Brain microvascular endothelial cell (primary cell): ENCODE results near the gene TRIM32.
A peak's percentile ranks its signal among the peaks of the same experiment; 100 is the strongest.

Experiments used
- DNase-seq: peaks from one replicate; pipeline ENCODE4 v3.0.0-alpha.2; 2020
- H3K27ac ChIP-seq: fragments of 250-450 bp; sonication (Bioruptor Pico); 2 replicates; pipeline ENCODE4 v1.5.1; 2020; ENCODE audit warnings: mild to moderate bottlenecking, moderate library complexity
- H3K27me3 ChIP-seq: fragments of 250-450 bp; sonication (Bioruptor Pico); replicated peaks from 2 replicates; pipeline ENCODE4 v1.5.1; 2020; ENCODE audit warnings: mild to moderate bottlenecking
- H3K36me3 ChIP-seq: fragments of 250-450 bp; sonication (Bioruptor Pico); replicated peaks from 2 replicates; pipeline ENCODE4 v1.5.1; 2020; ENCODE audit warnings: mild to moderate bottlenecking
- H3K4me3 ChIP-seq: 2 replicates; pipeline ENCODE4 v1.5.1; 2011; ENCODE audit warnings: low read depth, mild to moderate bottlenecking, control low read depth, low read length, moderate library complexity
- in situ Hi-C: cut with HindIII; loops from 2 replicates; pipeline ENCODE4 v1.10.0; 2017; ENCODE audit warnings: low sequenced_read_pairs, low pct_ligation_motif_present
- TF ChIP-seq, protein P1 (sequence below): IDR thresholded peaks from 2 replicates; pipeline ENCODE4 v1.5.1; 2011; ENCODE audit warnings: low read depth, mild to moderate bottlenecking, moderate library complexity, low read length, control low read depth, inconsistent platforms; ENCODE audit errors: missing control alignments

TRIM32 gene, protein sequence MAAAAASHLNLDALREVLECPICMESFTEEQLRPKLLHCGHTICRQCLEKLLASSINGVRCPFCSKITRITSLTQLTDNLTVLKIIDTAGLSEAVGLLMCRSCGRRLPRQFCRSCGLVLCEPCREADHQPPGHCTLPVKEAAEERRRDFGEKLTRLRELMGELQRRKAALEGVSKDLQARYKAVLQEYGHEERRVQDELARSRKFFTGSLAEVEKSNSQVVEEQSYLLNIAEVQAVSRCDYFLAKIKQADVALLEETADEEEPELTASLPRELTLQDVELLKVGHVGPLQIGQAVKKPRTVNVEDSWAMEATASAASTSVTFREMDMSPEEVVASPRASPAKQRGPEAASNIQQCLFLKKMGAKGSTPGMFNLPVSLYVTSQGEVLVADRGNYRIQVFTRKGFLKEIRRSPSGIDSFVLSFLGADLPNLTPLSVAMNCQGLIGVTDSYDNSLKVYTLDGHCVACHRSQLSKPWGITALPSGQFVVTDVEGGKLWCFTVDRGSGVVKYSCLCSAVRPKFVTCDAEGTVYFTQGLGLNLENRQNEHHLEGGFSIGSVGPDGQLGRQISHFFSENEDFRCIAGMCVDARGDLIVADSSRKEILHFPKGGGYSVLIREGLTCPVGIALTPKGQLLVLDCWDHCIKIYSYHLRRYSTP

DNA sequence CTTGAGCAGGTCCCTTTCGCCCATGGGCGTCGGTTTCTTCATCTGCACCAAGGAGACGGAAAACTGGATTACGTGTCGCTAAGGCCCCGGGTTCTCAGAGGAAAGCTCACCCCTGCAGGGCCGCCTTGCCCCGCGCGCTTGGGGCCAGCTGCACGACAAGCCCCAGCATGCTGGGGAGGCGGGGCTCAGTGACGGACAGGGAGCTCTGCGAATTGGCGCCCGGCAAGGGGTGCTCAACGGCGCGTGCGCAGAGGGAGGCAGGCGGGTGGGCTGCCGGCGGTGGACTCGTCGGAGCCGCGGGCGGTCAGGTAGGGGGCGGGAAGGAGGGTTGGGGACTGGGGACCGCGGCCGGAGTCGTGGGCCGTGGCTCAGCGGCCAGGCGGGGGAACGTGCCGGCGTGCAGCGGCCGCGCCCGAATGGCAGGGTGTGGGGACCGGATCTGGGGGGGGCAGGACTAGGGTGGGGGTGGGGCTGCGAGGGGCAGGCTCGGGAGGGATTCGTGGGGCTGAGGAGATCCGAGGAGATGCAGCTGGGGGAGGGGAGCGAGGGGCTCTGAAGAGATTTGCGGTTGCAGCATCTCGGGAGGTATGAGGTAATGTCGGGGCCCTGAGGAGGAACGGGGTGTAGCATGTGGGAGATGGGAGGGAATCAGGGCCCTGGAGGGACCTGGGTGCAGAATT, at the start of gene TRIM32:
TSS of gene TRIM32 (plus strand) at position 232 of the 680 bp plus-strand sequence. CDS start 10,438 bp downstream, outside the sequence.
- Histone ChIP-seq H3K36me3 (no peaks in the 10 kb centered on the region), H3K27me3 (no peaks in the 10 kb centered on the region), H3K4me3 (peak within 1 kb of the TSS; percentile 76), H3K27ac (peak within 1 kb of the TSS; percentile 54)
- in situ Hi-C loops: no loop called here
- TF ChIP-seq, protein P1, sequence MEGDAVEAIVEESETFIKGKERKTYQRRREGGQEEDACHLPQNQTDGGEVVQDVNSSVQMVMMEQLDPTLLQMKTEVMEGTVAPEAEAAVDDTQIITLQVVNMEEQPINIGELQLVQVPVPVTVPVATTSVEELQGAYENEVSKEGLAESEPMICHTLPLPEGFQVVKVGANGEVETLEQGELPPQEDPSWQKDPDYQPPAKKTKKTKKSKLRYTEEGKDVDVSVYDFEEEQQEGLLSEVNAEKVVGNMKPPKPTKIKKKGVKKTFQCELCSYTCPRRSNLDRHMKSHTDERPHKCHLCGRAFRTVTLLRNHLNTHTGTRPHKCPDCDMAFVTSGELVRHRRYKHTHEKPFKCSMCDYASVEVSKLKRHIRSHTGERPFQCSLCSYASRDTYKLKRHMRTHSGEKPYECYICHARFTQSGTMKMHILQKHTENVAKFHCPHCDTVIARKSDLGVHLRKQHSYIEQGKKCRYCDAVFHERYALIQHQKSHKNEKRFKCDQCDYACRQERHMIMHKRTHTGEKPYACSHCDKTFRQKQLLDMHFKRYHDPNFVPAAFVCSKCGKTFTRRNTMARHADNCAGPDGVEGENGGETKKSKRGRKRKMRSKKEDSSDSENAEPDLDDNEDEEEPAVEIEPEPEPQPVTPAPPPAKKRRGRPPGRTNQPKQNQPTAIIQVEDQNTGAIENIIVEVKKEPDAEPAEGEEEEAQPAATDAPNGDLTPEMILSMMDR: no peak
- peak; percentile 73 for DNase-seq

DNA sequence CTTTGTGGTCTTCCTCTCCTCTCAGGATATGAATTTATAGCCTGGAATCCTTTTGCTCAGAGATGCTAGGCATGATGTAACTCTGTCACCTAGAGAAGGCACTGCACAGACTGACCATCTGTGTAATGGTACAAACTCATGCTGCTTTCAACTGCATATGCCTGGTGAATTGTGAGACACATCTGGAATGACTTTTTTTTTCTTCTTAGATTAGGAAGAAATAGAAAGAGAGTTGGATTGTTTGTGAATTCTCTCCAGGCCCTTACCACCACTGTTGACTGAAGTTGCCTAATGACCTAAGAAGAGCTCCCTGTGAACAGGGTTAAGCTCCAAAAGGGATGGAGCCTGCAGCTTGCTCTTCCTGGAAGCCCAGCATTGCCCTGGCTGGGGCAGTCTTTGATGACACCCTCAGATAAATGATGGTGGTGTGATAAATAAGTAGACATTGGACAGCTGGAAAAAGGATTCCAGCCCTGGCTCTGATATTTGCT, 47.8 kb upstream of the TRIM32 start:
- in situ Hi-C loops: no loop called here
- Histone ChIP-seq H3K27ac (no peak overlapping the region), H3K36me3 (no peaks in the 10 kb centered on the region), H3K27me3 (no peaks in the 10 kb centered on the region), H3K4me3 (no peak overlapping the region)
- TF ChIP-seq, protein P1: no peak
- DNase-seq: peak; percentile 33

DNA sequence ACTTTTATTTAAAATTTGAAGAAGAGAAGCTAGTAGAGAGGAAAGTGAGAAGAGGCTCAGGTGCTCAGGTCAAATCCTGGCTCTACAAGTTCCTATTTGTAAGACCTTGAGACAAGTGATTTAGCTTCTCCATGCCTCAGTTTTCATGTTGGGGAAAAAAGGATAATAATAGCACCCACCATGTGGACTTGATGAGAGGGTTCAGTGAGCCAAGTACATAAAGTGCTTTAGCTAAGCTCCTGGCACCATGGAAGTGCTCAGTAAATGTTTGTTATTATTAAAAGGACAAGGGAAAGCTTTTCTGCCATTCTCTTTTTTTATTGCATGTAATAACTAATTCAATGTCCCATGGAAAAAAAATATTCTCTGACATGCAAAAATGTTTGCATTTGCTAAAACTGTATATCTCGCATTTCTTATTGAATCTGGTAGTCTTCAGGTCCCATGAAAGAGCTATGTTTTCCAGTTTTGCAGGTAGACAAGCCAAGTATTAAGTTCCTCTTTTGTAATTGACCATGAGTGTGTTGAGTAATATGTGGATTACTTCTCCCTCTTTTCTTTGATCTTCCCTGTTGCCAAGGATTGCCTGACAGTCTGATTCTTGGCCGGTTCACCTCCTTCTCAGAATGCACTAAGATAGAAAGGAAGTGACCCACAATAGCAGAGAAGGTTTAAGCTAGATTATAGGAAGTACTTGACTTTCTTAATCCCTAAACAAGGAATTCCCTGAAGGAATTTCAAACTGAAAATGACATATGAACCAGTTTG, 45.6 kb upstream of the TRIM32 start:
- in situ Hi-C loops: no loop called here
- TF ChIP-seq, protein P1: no peak
- no peak overlapping the region for H3K27ac ChIP-seq
- H3K4me3 ChIP-seq: no peak overlapping the region
- no peaks in the 10 kb centered on the region for H3K36me3 ChIP-seq
- no peaks in the 10 kb centered on the region for H3K27me3 ChIP-seq
- DNase-seq: no peak

DNA sequence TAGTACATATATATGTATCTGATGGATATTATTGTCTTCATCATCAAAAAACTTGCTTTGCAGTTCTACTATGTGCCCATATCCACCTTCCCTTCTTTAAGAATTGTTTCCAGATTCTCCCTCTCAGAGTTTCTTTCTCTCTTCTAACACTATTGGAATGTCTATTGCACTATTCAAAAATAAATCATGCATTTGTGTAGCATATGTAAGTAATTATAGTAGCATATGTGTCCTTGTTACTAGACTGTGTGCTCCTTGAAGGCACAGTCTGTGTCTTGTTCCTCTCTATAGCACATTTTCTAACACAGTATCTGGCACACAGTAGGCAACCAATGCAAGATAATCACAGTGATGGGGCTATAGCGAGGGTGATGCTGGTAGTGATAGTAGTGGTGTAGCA, 43.4 kb upstream of the TRIM32 start:
- no peak overlapping the region for H3K4me3 ChIP-seq
- TF ChIP-seq, protein P1: no peak
- no peak overlapping the region for H3K27ac ChIP-seq
- no peaks in the 10 kb centered on the region for H3K36me3 ChIP-seq
- H3K27me3 ChIP-seq: no peaks in the 10 kb centered on the region
- no peak for DNase-seq
- in situ Hi-C loops: no loop called here

DNA sequence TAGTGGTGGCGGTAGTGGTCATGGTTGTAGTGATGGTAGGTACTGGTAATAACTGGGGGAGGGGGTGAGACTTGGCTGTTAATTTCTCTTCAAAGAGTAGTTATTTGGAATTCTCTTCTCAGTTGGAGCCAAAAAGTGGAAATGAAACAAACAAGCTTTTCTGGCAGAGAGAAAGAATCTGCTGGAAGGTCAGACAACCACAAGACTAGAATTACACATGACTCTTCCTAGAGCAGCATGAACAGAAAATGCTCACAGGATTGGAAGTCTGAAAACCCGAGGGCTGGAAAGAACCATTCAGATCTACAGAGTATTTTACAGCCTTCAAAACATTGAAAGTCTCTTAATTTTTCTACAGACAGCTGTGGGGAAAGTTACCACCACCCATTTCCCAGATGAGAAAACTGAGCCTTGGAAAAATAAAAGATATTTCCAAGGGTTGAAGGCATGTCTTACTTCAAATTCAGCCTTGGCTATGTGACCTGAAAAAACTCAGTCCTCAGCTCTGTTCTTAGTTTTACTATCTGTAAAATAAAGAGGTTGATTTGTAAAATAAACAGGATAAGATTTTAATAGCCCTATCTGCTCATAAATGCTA, 42.9 kb upstream of the TRIM32 start:
- in situ Hi-C loops: no loop called here
- H3K36me3 ChIP-seq: no peaks in the 10 kb centered on the region
- H3K27ac ChIP-seq: no peak overlapping the region
- H3K4me3 ChIP-seq: no peak overlapping the region
- DNase-seq: peak; percentile 9
- TF ChIP-seq, protein P1: no peak
- H3K27me3 ChIP-seq: no peaks in the 10 kb centered on the region
